Esophagus squamous epithelium (tissue), 5 donors: Measurements from ENCODE around the gene ZNF528. TPM values are rescaled to one million over a fixed set of nuclear protein-coding genes. Genes with fewer than 3 reads are reported as not detected.

ENCODE experiments used
- DNase-seq: peaks from one replicate; lab custom pipeline; 2025; lab: John Stamatoyannopoulos, UW
- H3K27ac ChIP-seq, 4 donors: fragments of 200-600 bp; sonication (generic); one replicate each; pipeline ENCODE4 v1.5.1; 2016 to 2019; ENCODE audit warnings: mild to moderate bottlenecking in 1 of 4
- H3K27me3 ChIP-seq, 4 donors: fragments of 200-600 bp; sonication (generic); 1 replicate in 3 of 4; 2 replicates in 1 of 4; pipeline versions ENCODE4 v1.5.1 to v1.6.0; 2017 to 2021; ENCODE audit warnings: antibody characterized with exemption in 1 of 4
- H3K36me3 ChIP-seq, 3 donors: fragments of 200-600 bp; sonication (generic); one replicate each; pipeline ENCODE4 v1.5.1; 2016 to 2019
- H3K4me1 ChIP-seq, 3 donors: fragments of 200-600 bp; sonication (generic); one replicate each; pipeline ENCODE4 v1.5.1; 2017 to 2019
- H3K4me3 ChIP-seq, 4 donors: fragments of 200-600 bp; sonication (generic); 1 replicate in 3 of 4; 2 replicates in 1 of 4; pipeline ENCODE4 v1.5.1; 2016 to 2019; ENCODE audit warnings: mild to moderate bottlenecking in 2 of 4, moderate library complexity in 1 of 4
- H3K9me3 ChIP-seq, 3 donors: fragments of 200-600 bp; sonication (generic); one replicate each; pipeline ENCODE4 v1.5.1; 2016 to 2019
- POLR2A ChIP-seq, 4 donors: fragments of 450-650 bp; IDR thresholded peaks; one replicate each; pipeline ENCODE4 v1.6.1; 2017; ENCODE audit warnings: antibody characterized with exemption in 4 of 4, mild to moderate bottlenecking in 4 of 4, moderate library complexity in 3 of 4
- WGBS, 2 donors: methylation state at CpG; one replicate each; pipeline ENCODE4 v1.1.5; 2018; 5-methylcytosine and 5-hydroxymethylcytosine counted together
- intact Hi-C: fragments of 100-400 bp; cut with DNase I; formaldehyde crosslinking; loops from one replicate; pipeline ENCODE4 v1.15.0; 2022
- total RNA-seq, 4 donors: library from RNA; depleted of rRNA; stranded (reverse); fragments of >200 nt; gene quantifications; one replicate each; pipeline ENCODE4 v1.1.0, GENCODE V29; 2016
- TF ChIP-seq, protein P1 (sequence below), 6 experiments: fragments of 450-650 bp in 4 of 6; fragments of 200-600 bp in 2 of 6; sonication (generic) in 2 of 6; IDR thresholded peaks; one replicate each; pipeline ENCODE4 v1.5.1; 2016 to 2019; ENCODE audit warnings: antibody characterized with exemption in 6 of 6, mild to moderate bottlenecking in 4 of 6, moderate library complexity in 4 of 6
- donor health status: DM: yes; HTN: yes; CAD: no.

ZNF528 gene
- total RNA-seq, 4 donors from 2014 or later: 1.9 to 17.5 (median 6.3) TPM

DNA sequence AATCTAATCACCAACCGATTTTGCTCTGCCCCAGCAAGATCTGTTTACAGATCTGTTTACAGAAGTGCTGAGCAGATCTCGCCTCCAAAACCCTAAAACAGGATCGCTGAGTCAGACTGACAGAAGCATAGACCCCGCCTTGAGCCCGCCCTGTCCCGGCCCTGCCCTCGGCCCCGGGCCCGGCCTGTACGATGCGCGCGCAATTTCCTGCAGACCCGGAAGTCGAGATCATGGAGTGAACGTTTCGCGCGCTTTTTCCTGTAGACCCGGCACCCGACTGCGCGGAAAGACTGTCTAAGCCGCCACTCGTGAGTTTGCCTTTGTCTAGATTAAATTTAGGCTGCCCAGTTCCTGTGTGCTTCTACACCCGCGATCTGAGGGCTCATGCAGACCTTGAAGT lies 31.3 kb downstream of the ZNF528 start, which contains the start of gene ZNF534:
Gene ZNF534, plus strand, starts transcription at position 212 of the 400 bp plus-strand sequence. CDS start 2,327 bp downstream, outside the sequence.
- WGBS, 2 donors: 68 to 74% methylated on average over 10 to 27 of the region's 27 CpGs
- Histone ChIP-seq H3K36me3 (peaks cover 0 to 4% (median 0%) of the 10 kb centered on the region in 3 donors), H3K4me3 (no peak within 1 kb of the TSS), H3K9me3 (peaks cover 0 to 96% (median 47%) of the 10 kb centered on the region in 3 donors), H3K27me3 (no peaks in the 10 kb centered on the region), H3K27ac (no peak within 1 kb of the TSS), H3K4me1 (no peaks in the 10 kb centered on the region)
- no peak for DNase-seq
- intact Hi-C loops: no loop called here
- TF ChIP-seq, protein P1, sequence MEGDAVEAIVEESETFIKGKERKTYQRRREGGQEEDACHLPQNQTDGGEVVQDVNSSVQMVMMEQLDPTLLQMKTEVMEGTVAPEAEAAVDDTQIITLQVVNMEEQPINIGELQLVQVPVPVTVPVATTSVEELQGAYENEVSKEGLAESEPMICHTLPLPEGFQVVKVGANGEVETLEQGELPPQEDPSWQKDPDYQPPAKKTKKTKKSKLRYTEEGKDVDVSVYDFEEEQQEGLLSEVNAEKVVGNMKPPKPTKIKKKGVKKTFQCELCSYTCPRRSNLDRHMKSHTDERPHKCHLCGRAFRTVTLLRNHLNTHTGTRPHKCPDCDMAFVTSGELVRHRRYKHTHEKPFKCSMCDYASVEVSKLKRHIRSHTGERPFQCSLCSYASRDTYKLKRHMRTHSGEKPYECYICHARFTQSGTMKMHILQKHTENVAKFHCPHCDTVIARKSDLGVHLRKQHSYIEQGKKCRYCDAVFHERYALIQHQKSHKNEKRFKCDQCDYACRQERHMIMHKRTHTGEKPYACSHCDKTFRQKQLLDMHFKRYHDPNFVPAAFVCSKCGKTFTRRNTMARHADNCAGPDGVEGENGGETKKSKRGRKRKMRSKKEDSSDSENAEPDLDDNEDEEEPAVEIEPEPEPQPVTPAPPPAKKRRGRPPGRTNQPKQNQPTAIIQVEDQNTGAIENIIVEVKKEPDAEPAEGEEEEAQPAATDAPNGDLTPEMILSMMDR (IDR thresholded peaks at IDR 0.05): no peak
- no peak for TF ChIP-seq POLR2A (IDR thresholded peaks at IDR 0.05)

DNA sequence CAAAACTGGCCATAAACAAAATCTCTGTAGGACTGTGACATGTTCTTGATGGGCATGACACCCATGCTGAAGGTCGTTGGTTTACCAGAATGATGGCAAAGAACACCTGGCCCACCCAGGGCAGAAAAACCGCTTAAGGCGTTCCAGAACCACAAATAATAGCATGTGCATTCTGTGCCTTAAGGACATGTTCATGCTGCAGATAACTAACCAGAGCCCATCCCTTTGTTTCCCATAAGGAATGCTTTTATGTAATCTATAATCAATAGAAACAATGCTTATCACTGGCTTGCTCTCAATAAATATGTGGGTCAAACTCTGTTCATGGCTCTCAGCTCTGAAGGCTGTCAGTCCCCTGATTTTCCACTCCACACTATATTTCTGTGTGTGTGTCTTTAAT lies 44.5 kb downstream of the ZNF528 start:
- Histone ChIP-seq H3K9me3 (peaks cover 0 to 83% (median 18%) of the 10 kb centered on the region in 3 donors), H3K27ac (no peak overlapping the region), H3K27me3 (no peaks in the 10 kb centered on the region), H3K4me3 (no peak overlapping the region), H3K36me3 (no peaks in the 10 kb centered on the region), H3K4me1 (no peaks in the 10 kb centered on the region)
- no peak for DNase-seq
- TF ChIP-seq, protein P1 (IDR thresholded peaks at IDR 0.05): no peak
- no peak for TF ChIP-seq POLR2A (IDR thresholded peaks at IDR 0.05)
- WGBS, 2 donors: 20 to 70% methylated on average over 1 to 3 of the region's 3 CpGs
- intact Hi-C loops: no loop called here

DNA sequence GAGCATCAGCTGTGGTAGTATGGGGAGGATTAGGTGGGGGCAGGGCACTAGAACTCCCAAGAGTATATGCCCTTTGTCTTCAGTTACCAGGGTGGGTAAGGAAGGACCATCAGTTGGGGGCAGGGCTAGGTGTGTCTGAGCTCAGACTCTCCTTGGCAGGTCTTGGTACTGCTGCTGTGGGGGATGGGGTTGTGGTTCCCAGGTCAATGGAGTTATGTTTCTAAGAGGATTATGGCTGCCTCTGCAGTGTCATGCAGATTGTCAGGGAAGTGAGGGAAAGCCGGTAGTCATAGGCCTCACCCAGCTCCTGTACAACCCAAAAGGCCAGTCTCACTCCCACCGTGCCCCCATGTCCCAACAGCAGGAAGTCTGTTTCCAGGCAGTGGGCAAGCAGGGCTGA lies 46.9 kb downstream of the ZNF528 start:
- Histone ChIP-seq H3K27me3 (no peaks in the 10 kb centered on the region), H3K4me3 (no peak overlapping the region), H3K4me1 (no peaks in the 10 kb centered on the region), H3K36me3 (no peaks in the 10 kb centered on the region), H3K27ac (no peak overlapping the region), H3K9me3 (peaks cover 0 to 62% (median 7%) of the 10 kb centered on the region in 3 donors)
- WGBS, 2 donors: 40% methylated on average over 1 of the region's 2 CpGs; no CpG with 5 or more reads in 1 of the 2 donors
- TF ChIP-seq, protein P1 (IDR thresholded peaks at IDR 0.05): no peak
- TF ChIP-seq POLR2A (IDR thresholded peaks at IDR 0.05): no peak
- intact Hi-C loops: no loop called here
- no peak for DNase-seq

DNA sequence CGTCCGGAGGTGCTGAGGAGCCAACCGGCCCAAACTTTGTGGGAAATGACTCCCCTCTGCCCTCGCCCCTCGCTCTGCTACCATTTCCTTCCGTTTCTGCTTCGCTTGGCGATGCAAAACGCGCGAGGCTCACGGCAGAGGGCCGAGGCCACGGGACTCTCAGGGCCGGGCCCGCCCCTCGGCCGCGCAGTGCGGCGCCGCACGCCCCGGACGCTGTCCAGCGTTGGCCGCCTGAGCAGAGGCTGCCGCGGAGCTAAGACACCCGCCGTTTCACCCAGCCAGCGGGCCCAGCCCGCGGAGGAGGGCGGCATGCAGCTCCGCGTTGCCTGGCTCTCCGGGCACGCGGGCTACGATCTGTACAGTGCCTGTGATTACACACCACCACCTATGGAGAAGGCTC lies 53.6 kb downstream of the ZNF528 start:
- intact Hi-C loops: no loop called here
- TF ChIP-seq, protein P1 (IDR thresholded peaks at IDR 0.05): no peak
- TF ChIP-seq POLR2A (IDR thresholded peaks at IDR 0.05): no peak
- no peak for DNase-seq
- WGBS, 2 donors: 53 to 60% methylated on average over 2 to 7 of the region's 41 CpGs
- Histone ChIP-seq H3K4me3 (peak overlapping the region in 1 of 4 donors; percentile 15), H3K9me3 (peaks cover 5 to 72% (median 36%) of the 10 kb centered on the region in 3 donors), H3K36me3 (peaks cover 0 to 4% (median 0%) of the 10 kb centered on the region in 3 donors), H3K4me1 (peaks cover 0 to 9% (median 0%) of the 10 kb centered on the region in 3 donors), H3K27me3 (peaks cover 0 to 5% (median 0%) of the 10 kb centered on the region in 4 donors), H3K27ac (no peak overlapping the region)

DNA sequence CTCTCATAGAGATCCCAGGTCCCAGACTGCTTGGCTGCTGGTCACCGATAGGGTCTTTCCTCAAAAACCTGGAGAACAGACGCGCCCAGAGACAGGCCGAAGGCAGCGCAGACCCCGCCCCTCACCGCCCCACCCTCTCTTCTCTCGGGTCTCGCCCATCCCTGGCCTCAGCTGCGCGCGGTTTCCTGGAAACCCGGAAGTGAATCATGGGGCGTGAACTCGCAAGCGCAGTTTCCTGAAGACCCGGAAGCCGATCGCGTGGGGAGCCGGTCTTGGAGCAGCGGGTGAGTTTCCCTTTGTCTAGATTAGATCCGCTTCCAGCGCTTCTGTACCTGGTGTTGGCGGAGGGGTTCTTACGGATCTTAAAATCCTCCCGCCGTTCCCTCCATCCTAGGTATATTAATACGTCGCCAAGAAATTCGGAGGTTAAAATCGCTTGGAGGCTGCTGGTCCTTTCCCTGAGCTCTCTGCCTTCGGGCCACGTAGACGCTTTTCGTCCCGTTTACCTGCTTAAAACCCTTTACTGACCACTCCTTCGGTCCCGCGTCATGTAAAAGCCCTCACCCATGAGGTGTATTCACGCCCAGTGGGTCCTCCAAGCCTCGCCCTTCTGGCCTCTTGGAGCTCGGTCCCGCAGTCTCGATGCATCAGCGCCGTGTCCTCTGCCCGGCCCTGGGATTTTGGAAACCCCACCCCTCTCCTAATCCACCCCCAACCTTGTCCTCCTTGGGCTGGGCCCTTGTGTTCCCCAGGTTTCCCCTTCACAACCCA lies 55.9 kb downstream of the ZNF528 start, which contains the start of gene ZNF578:
Gene ZNF578, plus strand, starts transcription at position 230 of the 771 bp plus-strand sequence. CDS start 48,293 bp downstream, outside the sequence.
- peak; percentile 19 for DNase-seq
- Histone ChIP-seq H3K4me1 (peaks cover 0 to 9% (median 0%) of the 10 kb centered on the region in 3 donors), H3K9me3 (peaks cover 5 to 87% (median 42%) of the 10 kb centered on the region in 3 donors), H3K27ac (no peak within 1 kb of the TSS), H3K27me3 (peaks cover 0 to 5% (median 0%) of the 10 kb centered on the region in 4 donors), H3K4me3 (peak within 1 kb of the TSS; percentile 22 to 71 (median 54)), H3K36me3 (peaks cover 4 to 27% (median 5%) of the 10 kb centered on the region in 3 donors)
- WGBS, 2 donors: 8 to 18% methylated on average over 14 to 44 of the region's 48 CpGs
- intact Hi-C loops: no loop called here
- TF ChIP-seq, protein P1 (IDR thresholded peaks at IDR 0.05): no peak
- TF ChIP-seq POLR2A (IDR thresholded peaks at IDR 0.05): no peak
